GM23248 (cell line): ENCODE measurements around the gene CDH8.

Experiments
- EZH2 ChIP-seq: fragments of 200-600 bp; sonication (generic); IDR thresholded peaks from 2 replicates; pipeline ENCODE4 v1.6.1; 2018; ENCODE audit warnings: antibody characterized with exemption, mild to moderate bottlenecking; ENCODE audit not compliant: insufficient read depth, poor library complexity, severe bottlenecking
- EZH2phosphoT487 ChIP-seq: fragments of 200-600 bp; sonication (generic); IDR thresholded peaks from 2 replicates; pipeline ENCODE4 v1.6.1; 2018; ENCODE audit warnings: antibody characterized with exemption, moderate library complexity, mild to moderate bottlenecking, low read depth; ENCODE audit not compliant: insufficient read depth

DNA sequence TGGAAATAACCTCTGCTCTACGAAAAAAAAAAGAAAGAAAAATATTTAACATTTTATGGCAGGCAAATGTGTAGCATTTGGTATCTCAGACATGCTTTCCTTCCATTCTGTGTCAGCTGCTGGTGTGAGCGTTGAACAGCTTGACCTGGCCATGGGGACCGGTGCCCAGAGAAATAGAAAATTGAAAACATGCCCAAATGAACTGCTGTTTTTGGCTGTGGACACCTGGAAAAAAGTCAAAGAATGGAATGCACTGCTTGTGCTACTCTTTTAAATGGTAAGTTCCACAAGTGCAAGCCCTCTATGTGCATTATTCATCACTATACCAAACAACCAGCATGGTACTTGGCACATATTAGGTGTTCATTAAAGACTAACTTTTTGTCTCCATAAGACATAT is 127.2 kb downstream of the CDH8 start:
- TF ChIP-seq EZH2phosphoT487 (no peak), EZH2 (no peak)
